ENCODE data around the gene DHX38.

Gene DHX38

GRCh38 chr16:72137380-72138063 lies 43.9 kb downstream of the DHX38 start:
- Histone ChIP-seq H3K27ac (ENCODE audit: low read depth, low read length) (no peak overlapping the region), H3K4me3 (ENCODE audit: low read length) (no peak overlapping the region), H3K36me3 (ENCODE audit: insufficient read depth, low read length) (no peaks in the 10 kb centered on the region), H3K9ac (ENCODE audit: low read depth, low read length) (no peak overlapping the region), H3K4me1 (ENCODE audit: insufficient read depth, low read length) (no peaks in the 10 kb centered on the region), H3K27me3 (ENCODE audit: insufficient read depth, low read length) (no peaks in the 10 kb centered on the region), H3K9me3 (ENCODE audit: insufficient read depth, low read depth, low read length) (no peaks in the 10 kb centered on the region)
- WGBS: 90% methylated on average over 15 of the region's 15 CpGs

- Histone ChIP-seq H3K9ac (ENCODE audit: low read depth, low read length) (no peak overlapping the region), H3K27me3 (ENCODE audit: insufficient read depth, low read length) (no peaks in the 10 kb centered on the region), H3K4me3 (ENCODE audit: low read length) (no peak overlapping the region), H3K4me1 (ENCODE audit: insufficient read depth, low read length) (no peaks in the 10 kb centered on the region), H3K9me3 (ENCODE audit: insufficient read depth, low read depth, low read length) (no peaks in the 10 kb centered on the region), H3K27ac (ENCODE audit: low read depth, low read length) (no peak overlapping the region), H3K36me3 (ENCODE audit: insufficient read depth, low read length) (no peaks in the 10 kb centered on the region)
- 96% methylated on average over 4 of the region's 4 CpGs for WGBS
These were observed 44.5 kb downstream of the DHX38 start for GRCh38 chr16:72138064-72138572.

GRCh38 chr16:72139908-72140307 lies 46.3 kb downstream of the DHX38 start:
- Histone ChIP-seq H3K27ac (ENCODE audit: low read depth, low read length) (no peak overlapping the region), H3K4me3 (ENCODE audit: low read length) (no peak overlapping the region), H3K36me3 (ENCODE audit: insufficient read depth, low read length) (no peaks in the 10 kb centered on the region), H3K9ac (ENCODE audit: low read depth, low read length) (no peak overlapping the region), H3K9me3 (ENCODE audit: insufficient read depth, low read depth, low read length) (no peaks in the 10 kb centered on the region), H3K27me3 (ENCODE audit: insufficient read depth, low read length) (no peaks in the 10 kb centered on the region), H3K4me1 (ENCODE audit: insufficient read depth, low read length) (no peaks in the 10 kb centered on the region)
- 96% methylated on average over 2 of the region's 2 CpGs for WGBS

GRCh38 chr16:72142476-72142875 lies 48.8 kb downstream of the DHX38 start:
- no CpG with 5 or more reads among the region's 1 CpG for WGBS
- Histone ChIP-seq H3K36me3 (ENCODE audit: insufficient read depth, low read length) (no peaks in the 10 kb centered on the region), H3K9ac (ENCODE audit: low read depth, low read length) (no peak overlapping the region), H3K4me3 (ENCODE audit: low read length) (no peak overlapping the region), H3K4me1 (ENCODE audit: insufficient read depth, low read length) (no peaks in the 10 kb centered on the region), H3K27ac (ENCODE audit: low read depth, low read length) (no peak overlapping the region), H3K9me3 (ENCODE audit: insufficient read depth, low read depth, low read length) (no peaks in the 10 kb centered on the region), H3K27me3 (ENCODE audit: insufficient read depth, low read length) (no peaks in the 10 kb centered on the region)

GRCh38 chr16:72149676-72150464 lies 56.2 kb downstream of the DHX38 start:
- H3K4me1 ChIP-seq (ENCODE audit: insufficient read depth, low read length): no peaks in the 10 kb centered on the region
- H3K9me3 ChIP-seq (ENCODE audit: insufficient read depth, low read depth, low read length): no peaks in the 10 kb centered on the region
- no peaks in the 10 kb centered on the region for H3K27me3 ChIP-seq (ENCODE audit: insufficient read depth, low read length)
- H3K27ac ChIP-seq (ENCODE audit: low read depth, low read length): no peak overlapping the region
- no peak overlapping the region for H3K4me3 ChIP-seq (ENCODE audit: low read length)
- 77% methylated on average over 6 of the region's 8 CpGs for WGBS
- H3K9ac ChIP-seq (ENCODE audit: low read depth, low read length): no peak overlapping the region
- H3K36me3 ChIP-seq (ENCODE audit: insufficient read depth, low read length): no peaks in the 10 kb centered on the region

- no peak overlapping the region for H3K9ac ChIP-seq (ENCODE audit: low read depth, low read length)
- H3K27me3 ChIP-seq (ENCODE audit: insufficient read depth, low read length): no peaks in the 10 kb centered on the region
- no peak overlapping the region for H3K4me3 ChIP-seq (ENCODE audit: low read length)
- H3K9me3 ChIP-seq (ENCODE audit: insufficient read depth, low read depth, low read length): no peaks in the 10 kb centered on the region
- H3K4me1 ChIP-seq (ENCODE audit: insufficient read depth, low read length): peaks cover 14% of the 10 kb centered on the region
- WGBS: 82% methylated on average over 2 of the region's 2 CpGs
- H3K27ac ChIP-seq (ENCODE audit: low read depth, low read length): no peak overlapping the region
- H3K36me3 ChIP-seq (ENCODE audit: insufficient read depth, low read length): no peaks in the 10 kb centered on the region
These were observed 65.7 kb downstream of the DHX38 start for GRCh38 chr16:72159386-72159785.

GRCh38 chr16:72159801-72160200 lies 66.2 kb downstream of the DHX38 start:
- H3K4me1 ChIP-seq (ENCODE audit: insufficient read depth, low read length): peaks cover 14% of the 10 kb centered on the region
- no peak overlapping the region for H3K9ac ChIP-seq (ENCODE audit: low read depth, low read length)

GRCh38 chr16:72162105-72162692 lies 68.6 kb downstream of the DHX38 start:
- H3K27me3 ChIP-seq (ENCODE audit: insufficient read depth, low read length): no peaks in the 10 kb centered on the region
- peaks cover 14% of the 10 kb centered on the region for H3K4me1 ChIP-seq (ENCODE audit: insufficient read depth, low read length)
- no peak overlapping the region for H3K9ac ChIP-seq (ENCODE audit: low read depth, low read length)
- no peak overlapping the region for H3K27ac ChIP-seq (ENCODE audit: low read depth, low read length)
- WGBS: 20% methylated on average over 6 of the region's 6 CpGs
- no peaks in the 10 kb centered on the region for H3K9me3 ChIP-seq (ENCODE audit: insufficient read depth, low read depth, low read length)
- H3K36me3 ChIP-seq (ENCODE audit: insufficient read depth, low read length): no peaks in the 10 kb centered on the region
- no peak overlapping the region for H3K4me3 ChIP-seq (ENCODE audit: low read length)

More at GRCh38 chr16:72159801-72160200, 66.2 kb downstream of the DHX38 start:
- WGBS: 89% methylated on average over 2 of the region's 2 CpGs
- H3K27ac ChIP-seq (ENCODE audit: low read depth, low read length): no peak overlapping the region
- H3K27me3 ChIP-seq (ENCODE audit: insufficient read depth, low read length): no peaks in the 10 kb centered on the region
- no peaks in the 10 kb centered on the region for H3K9me3 ChIP-seq (ENCODE audit: insufficient read depth, low read depth, low read length)
- H3K36me3 ChIP-seq (ENCODE audit: insufficient read depth, low read length): no peaks in the 10 kb centered on the region
- no peak overlapping the region for H3K4me3 ChIP-seq (ENCODE audit: low read length)

Measured in HUES64 (cell line).